OCI-LY1 (cell line): ENCODE measurements around the gene ZSCAN10.

Source experiments
- H2AFZ ChIP-seq: fragments of 200-600 bp; sonication (generic), shearing (Covaris generic); 2 replicates; pipeline ENCODE4 v1.6.0; 2014; ENCODE audit warnings: antibody characterized with exemption, mild to moderate bottlenecking, low read length
- H3F3A ChIP-seq: fragments of 200-600 bp; sonication (generic), shearing (Covaris generic); 2 replicates; pipeline ENCODE4 v1.6.0; 2014; ENCODE audit warnings: mild to moderate bottlenecking, antibody characterized with exemption, low read length, moderate library complexity; ENCODE audit not compliant: insufficient read depth
- H3K27ac ChIP-seq: fragments of 200-600 bp; sonication (generic); 2 replicates; pipeline ENCODE4 v1.5.1; 2014; ENCODE audit warnings: low read length, mixed run types, mild to moderate bottlenecking, low read depth; ENCODE audit not compliant: poor library complexity, severe bottlenecking
- H3K27me3 ChIP-seq: fragments of 200-600 bp; sonication (generic); 2 replicates; pipeline ENCODE4 v1.6.0; 2014; ENCODE audit warnings: antibody characterized with exemption, mild to moderate bottlenecking, low read length, moderate library complexity; ENCODE audit not compliant: insufficient read depth
- H3K36me3 ChIP-seq: fragments of 200-600 bp; sonication (generic); 2 replicates; pipeline ENCODE4 v1.6.1; 2014; ENCODE audit warnings: mild to moderate bottlenecking, antibody characterized with exemption, low read length, moderate library complexity, mixed read lengths; ENCODE audit not compliant: insufficient read depth
- H3K4me1 ChIP-seq: fragments of 200-600 bp; sonication (generic); 2 replicates; pipeline ENCODE4 v1.5.1; 2014; ENCODE audit warnings: mild to moderate bottlenecking, low read length, moderate library complexity; ENCODE audit not compliant: insufficient read depth, severe bottlenecking
- H3K4me2 ChIP-seq: fragments of 200-600 bp; sonication (generic), shearing (Covaris generic); 2 replicates; pipeline ENCODE4 v1.6.1; 2014; ENCODE audit warnings: low read length
- H3K4me3 ChIP-seq: fragments of 200-600 bp; sonication (generic); 2 replicates; pipeline ENCODE4 v1.5.1; 2014; ENCODE audit warnings: low read length, low read depth, mild to moderate bottlenecking, mixed read lengths; ENCODE audit not compliant: poor library complexity, severe bottlenecking
- H3K79me2 ChIP-seq: fragments of 200-600 bp; shearing (Covaris generic); 2 replicates; pipeline ENCODE4 v1.6.1; 2016; ENCODE audit warnings: mixed run types, low read length, mixed read lengths; ENCODE audit not compliant: insufficient read depth
- H3K9ac ChIP-seq: fragments of 200-600 bp; sonication (generic), shearing (Covaris generic); 2 replicates; pipeline ENCODE4 v1.6.1; 2014; ENCODE audit warnings: mild to moderate bottlenecking, low read length, mixed read lengths
- H3K9me2 ChIP-seq: fragments of 200-600 bp; sonication (generic), shearing (Covaris generic); 2 replicates; pipeline ENCODE4 v1.6.1; 2014; ENCODE audit warnings: low read depth, mild to moderate bottlenecking, low read length, mixed read lengths
- H3K9me3 ChIP-seq: fragments of 200-600 bp; shearing (Covaris generic); 2 replicates; pipeline ENCODE4 v1.6.1; 2014; ENCODE audit warnings: low read length, mixed read lengths
- H4K20me1 ChIP-seq: fragments of 200-600 bp; sonication (generic), shearing (Covaris generic); 2 replicates; pipeline ENCODE4 v1.6.0; 2016; ENCODE audit warnings: mild to moderate bottlenecking, low read length; ENCODE audit not compliant: insufficient read depth
- EZH2 ChIP-seq: fragments of 200-600 bp; sonication (generic), shearing (Covaris generic); IDR thresholded peaks from 2 replicates; pipeline ENCODE4 v1.8.0; 2017; ENCODE audit warnings: borderline replicate concordance, mixed run types, mild to moderate bottlenecking, antibody characterized with exemption, low read length, moderate library complexity, mixed read lengths
- TF ChIP-seq, protein P1 (sequence below): fragments of 200-600 bp; sonication (generic), shearing (Covaris generic); IDR thresholded peaks from 2 replicates; pipeline ENCODE4 v1.5.1; 2017; ENCODE audit warnings: mild to moderate bottlenecking, antibody characterized with exemption, low read length, moderate library complexity, mixed read lengths

ZSCAN10 gene

DNA sequence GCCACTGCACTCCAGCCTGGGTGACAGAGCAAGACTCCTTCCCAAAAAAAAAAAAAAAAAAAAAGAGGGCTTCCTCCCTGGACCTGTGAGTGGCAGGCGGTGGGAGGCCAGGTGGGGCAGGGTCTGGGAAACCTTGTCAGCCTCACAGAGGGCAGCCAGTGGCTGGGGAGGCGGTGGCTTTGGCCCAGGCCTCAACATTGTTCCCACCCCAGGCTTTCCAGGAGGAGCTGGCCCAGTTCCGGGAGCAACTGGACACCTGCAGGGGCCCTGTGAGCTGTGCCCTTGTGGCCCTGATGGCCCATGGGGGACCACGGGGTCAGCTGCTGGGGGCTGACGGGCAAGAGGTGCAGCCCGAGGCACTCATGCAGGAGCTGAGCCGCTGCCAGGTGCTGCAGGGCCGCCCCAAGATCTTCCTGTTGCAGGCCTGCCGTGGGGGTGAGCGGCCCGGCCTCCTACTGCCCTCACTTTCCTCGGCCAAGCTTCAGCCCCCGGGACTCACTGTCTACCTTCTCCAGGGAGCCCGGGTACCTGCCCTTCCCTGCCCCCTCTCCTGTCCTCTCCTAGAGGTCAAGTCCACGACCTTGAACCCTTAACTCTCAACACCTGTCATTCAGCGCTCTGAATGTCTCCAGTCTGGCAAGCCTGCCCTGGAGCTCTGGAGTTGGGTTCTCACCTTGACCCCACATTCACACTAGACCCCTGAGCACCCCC, 48.1 kb upstream of the ZSCAN10 start:
- peaks cover 18% of the 10 kb centered on the region for H3K4me1 ChIP-seq
- TF ChIP-seq, protein P1, sequence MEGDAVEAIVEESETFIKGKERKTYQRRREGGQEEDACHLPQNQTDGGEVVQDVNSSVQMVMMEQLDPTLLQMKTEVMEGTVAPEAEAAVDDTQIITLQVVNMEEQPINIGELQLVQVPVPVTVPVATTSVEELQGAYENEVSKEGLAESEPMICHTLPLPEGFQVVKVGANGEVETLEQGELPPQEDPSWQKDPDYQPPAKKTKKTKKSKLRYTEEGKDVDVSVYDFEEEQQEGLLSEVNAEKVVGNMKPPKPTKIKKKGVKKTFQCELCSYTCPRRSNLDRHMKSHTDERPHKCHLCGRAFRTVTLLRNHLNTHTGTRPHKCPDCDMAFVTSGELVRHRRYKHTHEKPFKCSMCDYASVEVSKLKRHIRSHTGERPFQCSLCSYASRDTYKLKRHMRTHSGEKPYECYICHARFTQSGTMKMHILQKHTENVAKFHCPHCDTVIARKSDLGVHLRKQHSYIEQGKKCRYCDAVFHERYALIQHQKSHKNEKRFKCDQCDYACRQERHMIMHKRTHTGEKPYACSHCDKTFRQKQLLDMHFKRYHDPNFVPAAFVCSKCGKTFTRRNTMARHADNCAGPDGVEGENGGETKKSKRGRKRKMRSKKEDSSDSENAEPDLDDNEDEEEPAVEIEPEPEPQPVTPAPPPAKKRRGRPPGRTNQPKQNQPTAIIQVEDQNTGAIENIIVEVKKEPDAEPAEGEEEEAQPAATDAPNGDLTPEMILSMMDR, result no peak
- no peak for TF ChIP-seq EZH2

DNA sequence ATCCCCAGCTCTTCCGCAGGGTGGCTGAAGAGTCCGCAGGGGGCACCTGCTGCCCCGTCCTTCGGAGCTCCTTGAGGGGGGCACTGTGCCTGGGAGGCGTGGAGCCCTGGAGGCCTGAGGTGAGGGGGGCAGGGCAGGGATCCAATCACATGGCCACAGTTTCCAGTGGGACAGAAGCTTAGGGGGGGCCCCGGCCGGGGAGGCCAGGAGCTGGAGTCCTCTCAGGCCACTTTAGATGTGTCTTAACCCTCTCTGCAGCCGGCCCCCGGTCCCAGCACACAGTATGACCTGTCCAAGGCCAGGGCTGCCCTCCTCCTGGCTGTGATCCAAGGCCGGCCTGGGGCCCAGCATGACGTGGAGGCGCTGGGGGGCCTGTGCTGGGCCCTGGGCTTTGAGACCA, 46.6 kb upstream of the ZSCAN10 start:
- peaks cover 17% of the 10 kb centered on the region for H3K36me3 ChIP-seq
- no peak overlapping the region for H3K4me2 ChIP-seq
- H2AFZ ChIP-seq, result no peak overlapping the region
- H3K4me3 ChIP-seq, result no peak overlapping the region
- H3K4me1 ChIP-seq, result peaks cover 9% of the 10 kb centered on the region
- no peak overlapping the region for H3K27ac ChIP-seq
- H4K20me1 ChIP-seq, result no peaks in the 10 kb centered on the region
- no peaks in the 10 kb centered on the region for H3K79me2 ChIP-seq
- no peaks in the 10 kb centered on the region for H3K9me2 ChIP-seq
- H3F3A ChIP-seq, result no peaks in the 10 kb centered on the region
- H3K9me3 ChIP-seq, result no peaks in the 10 kb centered on the region
- H3K27me3 ChIP-seq, result peaks cover 16% of the 10 kb centered on the region; the same call in 1 of the 2 replicates
- TF ChIP-seq EZH2, result no peak
- TF ChIP-seq, protein P1, result no peak
- H3K9ac ChIP-seq, result no peak overlapping the region

More for the DNA sequence above, 48.1 kb upstream of the ZSCAN10 start:
- H3K9ac ChIP-seq, result no peak overlapping the region
- no peaks in the 10 kb centered on the region for H3K79me2 ChIP-seq
- H3K4me3 ChIP-seq, result no peak overlapping the region
- no peak overlapping the region for H3K27ac ChIP-seq
- peaks cover 4% of the 10 kb centered on the region for H3K36me3 ChIP-seq
- no peaks in the 10 kb centered on the region for H3K9me2 ChIP-seq
- peaks cover 16% of the 10 kb centered on the region; the same call in 1 of the 2 replicates for H3K27me3 ChIP-seq
- H3F3A ChIP-seq, result no peaks in the 10 kb centered on the region
- no peak overlapping the region for H3K4me2 ChIP-seq
- no peak overlapping the region for H2AFZ ChIP-seq
- H4K20me1 ChIP-seq, result no peaks in the 10 kb centered on the region
- H3K9me3 ChIP-seq, result no peaks in the 10 kb centered on the region

- no peaks in the 10 kb centered on the region for H4K20me1 ChIP-seq
- TF ChIP-seq, protein P1, result no peak
- no peaks in the 10 kb centered on the region for H3K79me2 ChIP-seq
These were observed 46.1 kb upstream of the ZSCAN10 start for GRCh38 chr16:3145151-3145550.

More at GRCh38 chr16:3145151-3145550, 46.1 kb upstream of the ZSCAN10 start:
- peaks cover 8% of the 10 kb centered on the region for H3K4me1 ChIP-seq
- H3K9me2 ChIP-seq, result no peaks in the 10 kb centered on the region
- H2AFZ ChIP-seq, result no peak overlapping the region
- peaks cover 17% of the 10 kb centered on the region for H3K36me3 ChIP-seq
- H3K27ac ChIP-seq, result no peak overlapping the region
- H3K27me3 ChIP-seq, result peaks cover 16% of the 10 kb centered on the region; the same call in 1 of the 2 replicates
- H3K4me3 ChIP-seq, result no peak overlapping the region
- H3F3A ChIP-seq, result no peaks in the 10 kb centered on the region
- no peak overlapping the region for H3K9ac ChIP-seq
- H3K9me3 ChIP-seq, result no peaks in the 10 kb centered on the region
- H3K4me2 ChIP-seq, result no peak overlapping the region
